SK-N-SH (cell line): ENCODE results near the gene IGFBPL1. TPM values are rescaled to one million over a fixed set of nuclear protein-coding genes. Genes with fewer than 3 reads are reported as not detected.

Source experiments
- CTCF ChIA-PET: fragments of 300-600, 350-600 bp; formaldehyde crosslinking; extraction: SDS; loops from one replicate; lab custom pipeline; 2021; lab: Yijun Ruan, JAX
- POLR2A ChIA-PET: fragments of 350-600 bp; sonication (Branson Sonifier 250); formaldehyde crosslinking; extraction: SDS; loops from one replicate; lab custom pipeline; 2020; ENCODE audit warnings: antibody characterized with exemption, inconsistent platforms; lab: Yijun Ruan, JAX
- DNase-seq: peaks from one replicate; pipeline ENCODE4 v3.0.0; 2012
- H2AFZ ChIP-seq: fragments of 200-600 bp; sonication (generic); 2 replicates; pipeline ENCODE4 v1.8.1; 2016; ENCODE audit warnings: antibody characterized with exemption, mild to moderate bottlenecking, low read depth
- H3F3A ChIP-seq: fragments of 200-600 bp; sonication (generic); replicated peaks from 2 replicates; pipeline ENCODE3; 2016; ENCODE audit warnings: antibody characterized with exemption, mild to moderate bottlenecking; ENCODE audit not compliant: insufficient read depth
- H3K27ac ChIP-seq, 2 experiments: fragments of 200-500 bp in 1 of 2; fragments of 200-600 bp in 1 of 2; sonication (Bioruptor generic) in 1 of 2; sonication (generic), shearing (Covaris generic) in 1 of 2; 2 replicates each; pipeline versions ENCODE4 v1.5.1 to v1.6.1; 2014 to 2016; ENCODE audit warnings: low read depth in 2 of 2, inconsistent platforms in 1 of 2, low read length in 1 of 2, mild to moderate bottlenecking in 1 of 2, mixed read lengths in 1 of 2
- H3K27me3 ChIP-seq: fragments of 200-600 bp; sonication (generic), shearing (Covaris generic); 2 replicates; pipeline ENCODE4 v1.6.1; 2016; ENCODE audit warnings: mixed run types; ENCODE audit not compliant: insufficient read depth
- H3K36me3 ChIP-seq, 2 experiments: fragments of 200-500 bp in 1 of 2; fragments of 200-600 bp in 1 of 2; sonication (Bioruptor generic) in 1 of 2; sonication (generic) in 1 of 2; replicated peaks in 1 of 2; 2 replicates each; pipeline versions ENCODE3 to v1.5.1; 2014 to 2016; ENCODE audit warnings: low read length in 1 of 2, mild to moderate bottlenecking in 1 of 2; ENCODE audit not compliant: insufficient read depth in 2 of 2, control insufficient read depth in 1 of 2
- H3K4me1 ChIP-seq, 2 experiments: fragments of 200-500 bp in 1 of 2; fragments of 200-600 bp in 1 of 2; sonication (Bioruptor generic) in 1 of 2; sonication (generic), shearing (Covaris generic) in 1 of 2; 2 replicates each; pipeline versions ENCODE4 v1.5.1 to v1.6.1; 2014 to 2016; ENCODE audit warnings: low read depth in 1 of 2, low read length in 1 of 2, mixed run types in 1 of 2; ENCODE audit not compliant: insufficient read depth in 2 of 2, control insufficient read depth in 1 of 2
- H3K4me2 ChIP-seq: fragments of 200-600 bp; sonication (generic), shearing (Covaris generic); 2 replicates; pipeline ENCODE4 v1.6.1; 2017; ENCODE audit warnings: mixed run types
- H3K4me3 ChIP-seq, 2 experiments: fragments of 200-500 bp in 1 of 2; fragments of 200-600 bp in 1 of 2; sonication (Bioruptor generic) in 1 of 2; sonication (generic), shearing (Covaris generic) in 1 of 2; 2 replicates each; pipeline versions ENCODE4 v1.5.1 to v1.8.1; 2014 to 2016; ENCODE audit warnings: low read depth in 2 of 2, inconsistent platforms in 1 of 2, low read length in 1 of 2, mild to moderate bottlenecking in 1 of 2, mixed read lengths in 1 of 2, moderate library complexity in 1 of 2
- H3K79me2 ChIP-seq: fragments of 200-600 bp; sonication (generic); 2 replicates; pipeline ENCODE4 v1.8.1; 2017; ENCODE audit warnings: mild to moderate bottlenecking; ENCODE audit not compliant: insufficient read depth
- H3K9ac ChIP-seq: fragments of 200-600 bp; sonication (generic); 2 replicates; pipeline ENCODE4 v1.6.1; 2017; ENCODE audit warnings: mixed run types
- H3K9me2 ChIP-seq: fragments of 200-600 bp; sonication (generic); 2 replicates; pipeline ENCODE4 v1.6.1; 2017; ENCODE audit warnings: mixed run types
- H3K9me3 ChIP-seq: fragments of 200-600 bp; sonication (generic); 2 replicates; pipeline ENCODE4 v1.6.1; 2017; ENCODE audit warnings: mixed run types, mild to moderate bottlenecking, moderate library complexity
- H4K20me1 ChIP-seq: fragments of 200-600 bp; sonication (generic); 2 replicates; pipeline ENCODE4 v1.6.1; 2017; ENCODE audit warnings: mild to moderate bottlenecking, mixed run types; ENCODE audit not compliant: insufficient read depth
- CHD2 ChIP-seq: fragments of 150-350 bp; IDR thresholded peaks from 2 replicates; pipeline ENCODE4 v1.6.1; 2018; ENCODE audit warnings: low read length; ENCODE audit not compliant: partially characterized antibody
- CTCF ChIP-seq: fragments of 200-600 bp; sonication (generic); IDR thresholded peaks from 2 replicates; pipeline ENCODE4 v1.6.1; 2017; ENCODE audit warnings: antibody characterized with exemption, mild to moderate bottlenecking, moderate library complexity
- ELF1 ChIP-seq: IDR thresholded peaks from 2 replicates; pipeline ENCODE4 v1.4.0; 2012
- EZH2phosphoT487 ChIP-seq: fragments of 200-600 bp; sonication (generic); IDR thresholded peaks from 2 replicates; pipeline ENCODE4 v1.6.1; 2017; ENCODE audit warnings: low read depth, mixed run types, mild to moderate bottlenecking, antibody characterized with exemption, moderate library complexity, borderline replicate concordance
- FOXJ3 ChIP-seq: sonication (generic); formaldehyde crosslinking; IDR thresholded peaks from 2 replicates; pipeline ENCODE4 v1.5.1; 2020; ENCODE audit warnings: mild to moderate bottlenecking, missing genetic modification reagents
- FOXM1 ChIP-seq: IDR thresholded peaks from 2 replicates; pipeline ENCODE4 v1.4.0; 2012; ENCODE audit warnings: low read depth, mild to moderate bottlenecking
- GABPA ChIP-seq: IDR thresholded peaks from 2 replicates; pipeline ENCODE4 v1.4.0; 2012; ENCODE audit warnings: low read depth, mild to moderate bottlenecking
- GATA2 ChIP-seq: sonication (generic); formaldehyde crosslinking; IDR thresholded peaks from 2 replicates; pipeline ENCODE4 v1.5.0; 2020; ENCODE audit warnings: mild to moderate bottlenecking, missing genetic modification reagents
- JUND ChIP-seq: IDR thresholded peaks from 2 replicates; pipeline ENCODE4 v1.4.0; 2012
- MEF2A ChIP-seq: IDR thresholded peaks from 2 replicates; pipeline ENCODE4 v1.4.0; 2012; ENCODE audit warnings: low read depth, borderline replicate concordance
- MXI1 ChIP-seq: IDR thresholded peaks from 2 replicates; pipeline ENCODE4 v1.6.1; 2012; ENCODE audit warnings: mild to moderate bottlenecking, low read depth, low read length, improper control_type of control experiment
- NRF1 ChIP-seq: IDR thresholded peaks from 2 replicates; pipeline ENCODE4 v1.6.1; 2012; ENCODE audit warnings: low read depth, mild to moderate bottlenecking, low read length
- RAD21 ChIP-seq: IDR thresholded peaks from 2 replicates; pipeline ENCODE4 v1.6.1; 2012; ENCODE audit warnings: mild to moderate bottlenecking, low read length
- RCOR1 ChIP-seq: fragments of 150-350 bp; IDR thresholded peaks from 2 replicates; pipeline ENCODE4 v1.6.1; 2017; ENCODE audit warnings: antibody characterized with exemption, low read length
- RFX5 ChIP-seq: IDR thresholded peaks from 2 replicates; pipeline ENCODE4 v1.6.1; 2012; ENCODE audit warnings: mild to moderate bottlenecking, improper control_type of control experiment, low read length
- RXRA ChIP-seq: IDR thresholded peaks from 2 replicates; pipeline ENCODE4 v1.4.0; 2012; ENCODE audit warnings: low read depth, mild to moderate bottlenecking, borderline replicate concordance
- SIN3A ChIP-seq: IDR thresholded peaks from 2 replicates; pipeline ENCODE4 v1.6.1; 2012; ENCODE audit warnings: low read depth, mild to moderate bottlenecking, low read length, moderate library complexity, borderline replicate concordance
- SMC3 ChIP-seq: IDR thresholded peaks from 2 replicates; pipeline ENCODE4 v1.6.1; 2012; ENCODE audit warnings: low read depth, low read length, improper control_type of control experiment
- TCF12 ChIP-seq: IDR thresholded peaks from 2 replicates; pipeline ENCODE4 v1.4.0; 2012
- USF1 ChIP-seq: IDR thresholded peaks from 2 replicates; pipeline ENCODE4 v1.4.0; 2012; ENCODE audit warnings: low read depth, borderline replicate concordance
- USF2 ChIP-seq: fragments of 150-350 bp; IDR thresholded peaks from 2 replicates; pipeline ENCODE4 v1.6.1; 2017; ENCODE audit warnings: antibody characterized with exemption, low read length, low read depth, borderline replicate concordance
- ZBTB33 ChIP-seq: IDR thresholded peaks from 2 replicates; pipeline ENCODE4 v1.4.0; 2012; ENCODE audit warnings: low read depth, borderline replicate concordance
- WGBS: methylation state at CpG from one replicate; pipeline ENCODE4 v1.1.6; 2017; ENCODE audit warnings: low lambda C conversion rate; 5-methylcytosine and 5-hydroxymethylcytosine counted together
- polyA plus RNA-seq, 3 experiments: library from polyadenylated mRNA; depleted of rRNA; stranded (reverse); fragments of >200 nt; gene quantifications; 2 replicates each; pipeline ENCODE4 v1.2.3, GENCODE V29; 2012
- TF ChIP-seq, protein P1 (sequence below): fragments of 150-350 bp; IDR thresholded peaks from 2 replicates; pipeline ENCODE4 v1.6.1; 2016; ENCODE audit warnings: mild to moderate bottlenecking, low read depth, low read length
- TF ChIP-seq, protein P2 (sequence below): IDR thresholded peaks from 2 replicates; pipeline ENCODE4 v1.4.0; 2012; ENCODE audit warnings: low read depth

The IGFBPL1 gene
- polyA plus RNA-seq, 1 of the 3 experiments (the other 2 are of a cell fraction) = 0.41 TPM

- no peaks in the 10 kb centered on the region for H4K20me1 ChIP-seq
- H3K36me3 ChIP-seq = no peaks in the 10 kb centered on the region
- H3K27me3 ChIP-seq = no peaks in the 10 kb centered on the region
- no peaks in the 10 kb centered on the region for H3K79me2 ChIP-seq
- no peaks in the 10 kb centered on the region for H3K4me1 ChIP-seq
- no peaks in the 10 kb centered on the region for H3K9me2 ChIP-seq
- H3K4me3 ChIP-seq = no peak overlapping the region
- H3K4me2 ChIP-seq = no peak overlapping the region
- no peak overlapping the region for H3K27ac ChIP-seq
- WGBS = 46% methylated on average over 3 of the region's 3 CpGs
- no peak overlapping the region for H3K9ac ChIP-seq
- H2AFZ ChIP-seq = no peak overlapping the region
- DNase-seq = no peak
- no peak for TF ChIP-seq FOXM1
- no peak for TF ChIP-seq SIN3A
- no peak for TF ChIP-seq SMC3
- TF ChIP-seq JUND = no peak
- no peak for TF ChIP-seq GABPA
- TF ChIP-seq RAD21 = no peak
- TF ChIP-seq, protein P1, sequence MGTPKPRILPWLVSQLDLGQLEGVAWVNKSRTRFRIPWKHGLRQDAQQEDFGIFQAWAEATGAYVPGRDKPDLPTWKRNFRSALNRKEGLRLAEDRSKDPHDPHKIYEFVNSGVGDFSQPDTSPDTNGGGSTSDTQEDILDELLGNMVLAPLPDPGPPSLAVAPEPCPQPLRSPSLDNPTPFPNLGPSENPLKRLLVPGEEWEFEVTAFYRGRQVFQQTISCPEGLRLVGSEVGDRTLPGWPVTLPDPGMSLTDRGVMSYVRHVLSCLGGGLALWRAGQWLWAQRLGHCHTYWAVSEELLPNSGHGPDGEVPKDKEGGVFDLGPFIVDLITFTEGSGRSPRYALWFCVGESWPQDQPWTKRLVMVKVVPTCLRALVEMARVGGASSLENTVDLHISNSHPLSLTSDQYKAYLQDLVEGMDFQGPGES = no peak
- no peak for TF ChIP-seq ELF1
- no peak for TF ChIP-seq TCF12
- TF ChIP-seq MEF2A = no peak
- TF ChIP-seq, protein P2, sequence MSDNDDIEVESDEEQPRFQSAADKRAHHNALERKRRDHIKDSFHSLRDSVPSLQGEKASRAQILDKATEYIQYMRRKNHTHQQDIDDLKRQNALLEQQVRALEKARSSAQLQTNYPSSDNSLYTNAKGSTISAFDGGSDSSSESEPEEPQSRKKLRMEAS = no peak
- no peak for TF ChIP-seq GATA2 (CRISPR knock-in tag)
- TF ChIP-seq RXRA = no peak
- TF ChIP-seq CHD2 = no peak
- no peak for TF ChIP-seq NRF1
- CTCF ChIA-PET = no interaction called here
- no peaks in the 10 kb centered on the region for H3F3A ChIP-seq
- POLR2A ChIA-PET = no interaction called here
- H3K9me3 ChIP-seq = peaks cover 6% of the 10 kb centered on the region; the same call in 1 of the 2 replicates
Observed at GRCh38 chr9:38453835-38454234, 29.6 kb upstream of the IGFBPL1 start.

DNA sequence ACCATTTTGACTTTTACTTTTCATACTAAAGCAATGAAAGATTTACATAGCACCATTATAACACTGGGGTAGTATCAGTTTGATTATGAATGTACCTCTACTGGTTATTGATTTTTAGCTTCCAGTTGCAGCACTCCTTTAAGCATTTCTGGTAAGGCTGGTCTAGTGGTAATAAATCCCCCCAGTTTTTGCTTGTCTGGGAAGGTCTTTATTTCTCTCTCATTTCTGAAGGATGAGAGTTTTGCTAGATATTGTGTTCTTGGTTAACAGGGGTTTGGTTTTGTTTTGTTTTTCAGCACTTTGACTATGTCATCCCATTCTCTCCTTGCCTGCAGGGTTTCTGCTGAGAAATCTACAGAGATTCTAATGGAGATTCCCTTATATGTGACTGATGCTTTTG is 26.9 kb upstream of the IGFBPL1 start:
- POLR2A ChIA-PET = no interaction called here
- H2AFZ ChIP-seq = no peak overlapping the region
- H3K36me3 ChIP-seq = no peaks in the 10 kb centered on the region
- no peaks in the 10 kb centered on the region for H3F3A ChIP-seq
- CTCF ChIA-PET = interaction anchor here (1.5 to 2.0 kb wide), 2 partner anchors 18 to 21 kb away, joined by 3 to 8 read pairs; no protein-coding TSS in a partner anchor
- no peaks in the 10 kb centered on the region for H4K20me1 ChIP-seq
- H3K4me1 ChIP-seq = no peaks in the 10 kb centered on the region
- H3K79me2 ChIP-seq = no peaks in the 10 kb centered on the region
- no peak for DNase-seq
- H3K27ac ChIP-seq = no peak overlapping the region
- no peak overlapping the region for H3K4me2 ChIP-seq
- H3K27me3 ChIP-seq = no peaks in the 10 kb centered on the region
- peaks cover 6% of the 10 kb centered on the region; the same call in 1 of the 2 replicates for H3K9me3 ChIP-seq
- H3K9me2 ChIP-seq = no peaks in the 10 kb centered on the region
- no peak overlapping the region for H3K4me3 ChIP-seq
- H3K9ac ChIP-seq = no peak overlapping the region
- TF ChIP-seq CTCF (no peak), EZH2phosphoT487 (no peak), JUND (no peak), USF2 (no peak), MXI1 (no peak), SIN3A (no peak), RFX5 (no peak), USF1 (no peak), RAD21 (no peak), RCOR1 (no peak), ZBTB33 (no peak), FOXJ3 (CRISPR knock-in tag) (no peak), GABPA (no peak), SMC3 (no peak)
